ENCODE data around the gene STX18. TPM values are rescaled to one million over a fixed set of nuclear protein-coding genes. Genes with fewer than 3 reads are reported as not detected.
"Not testable (repeated sequence)": the region's sequence is repeated elsewhere in the genome, so short reads cannot be mapped to it uniquely, and the experiment has no call there.

The STX18 gene
- total RNA-seq, 2 donors from 2014 or later: 24.1 to 33.5 TPM

- Histone ChIP-seq H3K36me3 (no peaks in the 10 kb centered on the region), H3K4me3 (no peak overlapping the region), H3K9me3 (no peaks in the 10 kb centered on the region), H3K4me1 (replicated peaks) (no peaks in the 10 kb centered on the region), H3K27ac (no peak overlapping the region), H3K27me3 (replicated peaks; ENCODE audit: insufficient read depth) (no peaks in the 10 kb centered on the region)
- TF ChIP-seq POLR2A (IDR thresholded peaks at IDR 0.05) (no peak), POLR2AphosphoS5 (IDR thresholded peaks at IDR 0.05) (no peak)
- TF ChIP-seq, protein P1, sequence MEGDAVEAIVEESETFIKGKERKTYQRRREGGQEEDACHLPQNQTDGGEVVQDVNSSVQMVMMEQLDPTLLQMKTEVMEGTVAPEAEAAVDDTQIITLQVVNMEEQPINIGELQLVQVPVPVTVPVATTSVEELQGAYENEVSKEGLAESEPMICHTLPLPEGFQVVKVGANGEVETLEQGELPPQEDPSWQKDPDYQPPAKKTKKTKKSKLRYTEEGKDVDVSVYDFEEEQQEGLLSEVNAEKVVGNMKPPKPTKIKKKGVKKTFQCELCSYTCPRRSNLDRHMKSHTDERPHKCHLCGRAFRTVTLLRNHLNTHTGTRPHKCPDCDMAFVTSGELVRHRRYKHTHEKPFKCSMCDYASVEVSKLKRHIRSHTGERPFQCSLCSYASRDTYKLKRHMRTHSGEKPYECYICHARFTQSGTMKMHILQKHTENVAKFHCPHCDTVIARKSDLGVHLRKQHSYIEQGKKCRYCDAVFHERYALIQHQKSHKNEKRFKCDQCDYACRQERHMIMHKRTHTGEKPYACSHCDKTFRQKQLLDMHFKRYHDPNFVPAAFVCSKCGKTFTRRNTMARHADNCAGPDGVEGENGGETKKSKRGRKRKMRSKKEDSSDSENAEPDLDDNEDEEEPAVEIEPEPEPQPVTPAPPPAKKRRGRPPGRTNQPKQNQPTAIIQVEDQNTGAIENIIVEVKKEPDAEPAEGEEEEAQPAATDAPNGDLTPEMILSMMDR (IDR thresholded peaks at IDR 0.05): no peak
- no peak for DNase-seq (ENCODE audit: low spot score)
- WGBS: 96% methylated on average over 3 of the region's 3 CpGs
- intact Hi-C loops (cut with DNase I): no loop called here
These were observed 27.1 kb upstream of the STX18 start for GRCh38 chr4:4568806-4569427.

DNA sequence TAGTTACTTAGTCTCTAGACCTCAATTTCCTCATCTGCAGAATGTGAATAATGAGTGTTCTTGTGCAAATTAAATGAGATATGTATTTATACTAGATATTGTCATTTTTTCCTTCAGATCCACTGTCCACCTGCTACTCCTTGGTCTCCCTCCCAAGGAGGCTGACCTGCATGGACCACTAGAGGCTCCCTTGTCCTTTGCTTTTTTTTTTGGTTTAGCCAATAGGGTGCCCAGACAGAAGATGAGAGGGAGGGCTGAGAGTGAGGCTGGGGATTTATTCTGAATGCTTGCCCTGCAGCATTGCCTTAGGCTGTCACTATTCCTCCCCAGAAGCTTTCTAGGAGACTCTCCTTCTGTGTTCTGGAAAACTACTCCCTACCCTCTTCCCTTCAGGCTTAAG, 24.5 kb upstream of the STX18 start:
- intact Hi-C loops (cut with DNase I); DNase-seq (ENCODE audit: low spot score); H3K4me1 ChIP-seq (replicated peaks); H3K4me3 ChIP-seq; H3K9me3 ChIP-seq; H3K27me3 ChIP-seq (replicated peaks; ENCODE audit: insufficient read depth); H3K36me3 ChIP-seq; H3K27ac ChIP-seq: not testable (repeated sequence)

GRCh38 chr4:4564522-4564921, 22.7 kb upstream of the STX18 start:
- 64% methylated on average over 3 of the region's 3 CpGs for WGBS
- intact Hi-C loops (cut with DNase I): no loop called here
- no peak for TF ChIP-seq POLR2AphosphoS5 (IDR thresholded peaks at IDR 0.05)
- no peak for TF ChIP-seq POLR2A (IDR thresholded peaks at IDR 0.05)
- TF ChIP-seq, protein P1 (IDR thresholded peaks at IDR 0.05): no peak

GRCh38 chr4:4560642-4561041, 18.8 kb upstream of the STX18 start:
- Histone ChIP-seq H3K9me3 (no peaks in the 10 kb centered on the region), H3K27me3 (replicated peaks; ENCODE audit: insufficient read depth) (no peaks in the 10 kb centered on the region), H3K4me3 (no peak overlapping the region), H3K36me3 (no peaks in the 10 kb centered on the region), H3K4me1 (replicated peaks) (no peaks in the 10 kb centered on the region), H3K27ac (no peak overlapping the region)
- intact Hi-C loops (cut with DNase I): no loop called here
- no peak for TF ChIP-seq POLR2AphosphoS5 (IDR thresholded peaks at IDR 0.05)
- TF ChIP-seq, protein P1 (IDR thresholded peaks at IDR 0.05): no peak
- TF ChIP-seq POLR2A (IDR thresholded peaks at IDR 0.05): no peak
- DNase-seq (ENCODE audit: low spot score): no peak
- 64% methylated on average over 5 of the region's 5 CpGs for WGBS

More at GRCh38 chr4:4564522-4564921, 22.7 kb upstream of the STX18 start:
- Histone ChIP-seq H3K9me3 (no peaks in the 10 kb centered on the region), H3K4me3 (no peak overlapping the region), H3K4me1 (replicated peaks) (no peaks in the 10 kb centered on the region), H3K36me3 (no peaks in the 10 kb centered on the region), H3K27ac (no peak overlapping the region), H3K27me3 (replicated peaks; ENCODE audit: insufficient read depth) (no peaks in the 10 kb centered on the region)
- no peak for DNase-seq (ENCODE audit: low spot score)

DNA sequence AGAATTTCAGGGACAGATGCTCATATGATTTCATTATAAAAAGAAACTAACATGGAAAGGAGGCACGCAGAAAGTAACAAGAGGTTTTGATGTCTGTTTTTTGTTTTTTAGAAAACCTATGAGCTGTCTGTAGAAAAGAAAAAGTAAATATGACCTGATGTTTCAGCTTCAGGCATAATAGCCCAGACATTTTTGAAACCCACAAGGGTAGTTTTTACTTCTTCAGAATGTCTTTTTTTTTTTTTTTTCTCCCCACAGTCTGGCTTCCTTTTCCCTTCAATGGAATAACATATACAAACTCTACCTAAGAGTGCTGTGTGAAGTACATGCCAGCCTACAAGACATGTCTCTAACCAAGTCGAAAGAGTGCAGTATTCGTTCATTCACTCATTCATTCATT, 18.3 kb upstream of the STX18 start:
- intact Hi-C loops (cut with DNase I): no loop called here
- WGBS: 64% methylated on average over 3 of the region's 3 CpGs
- Histone ChIP-seq H3K4me3 (no peak overlapping the region), H3K27ac (no peak overlapping the region), H3K36me3 (no peaks in the 10 kb centered on the region), H3K27me3 (replicated peaks; ENCODE audit: insufficient read depth) (no peaks in the 10 kb centered on the region), H3K9me3 (no peaks in the 10 kb centered on the region), H3K4me1 (replicated peaks) (no peaks in the 10 kb centered on the region)
- TF ChIP-seq, protein P1 (IDR thresholded peaks at IDR 0.05): no peak
- no peak for TF ChIP-seq POLR2AphosphoS5 (IDR thresholded peaks at IDR 0.05)
- no peak for TF ChIP-seq POLR2A (IDR thresholded peaks at IDR 0.05)
- DNase-seq (ENCODE audit: low spot score): no peak

All from prostate gland (tissue), 2 donors.